ENCODE results near the gene MRRF.
"Not testable (repeated sequence)": the region's sequence is repeated elsewhere in the genome, so short reads cannot be mapped to it uniquely, and the experiment has no call there.

The MRRF gene

GRCh38 chr9:122363131-122363530 lies 98.4 kb downstream of the MRRF start:
- not testable (repeated sequence) for DNase-seq

GRCh38 chr9:122364117-122364782 lies 99.6 kb downstream of the MRRF start:
- no peak for DNase-seq

- DNase-seq = no peak
Measured at GRCh38 chr9:122364783-122365150, 100.1 kb downstream of the MRRF start.

- no peak for DNase-seq
Measured at GRCh38 chr9:122366074-122366660, 101.5 kb downstream of the MRRF start.

- DNase-seq = no peak
Measured at GRCh38 chr9:122367065-122367464, 102.4 kb downstream of the MRRF start.

GRCh38 chr9:122367774-122368460 lies 103.2 kb downstream of the MRRF start:
- DNase-seq = no peak

- no peak for DNase-seq
Measured at GRCh38 chr9:122368642-122369041, 104.0 kb downstream of the MRRF start.

GRCh38 chr9:122370303-122370702 lies 105.6 kb downstream of the MRRF start:
- no peak for DNase-seq

- no peak for DNase-seq
Measured at GRCh38 chr9:122370869-122371755, 106.4 kb downstream of the MRRF start, which contains the start of gene PTGS1. Gene PTGS1, plus strand, starts transcription at chr9:122371024. Its CDS starts 61 bp downstream, at chr9:122371085.

GRCh38 chr9:122371846-122372245 lies 107.2 kb downstream of the MRRF start:
- no peak for DNase-seq

- no peak for DNase-seq
Measured at GRCh38 chr9:122372856-122373845, 108.5 kb downstream of the MRRF start.

GRCh38 chr9:122374885-122375420 lies 110.3 kb downstream of the MRRF start:
- no peak for DNase-seq

- no peak for DNase-seq
Measured at GRCh38 chr9:122376796-122377195, 112.1 kb downstream of the MRRF start.

- no peak for DNase-seq
Measured at GRCh38 chr9:122377241-122378164, 112.8 kb downstream of the MRRF start.

- DNase-seq = no peak
Measured at GRCh38 chr9:122378236-122378635, 113.6 kb downstream of the MRRF start.

- no peak for DNase-seq
Measured at GRCh38 chr9:122379340-122379739, 114.7 kb downstream of the MRRF start.

- no peak for DNase-seq
Measured at GRCh38 chr9:122380293-122380692, 115.6 kb downstream of the MRRF start.

Data from activated T-cell treated with anti-CD3 and anti-CD28 coated beads, Interleukin-2, amount 50 U/mL, for 1 hour (primary cell).